Measurements from ENCODE around the gene FIGLA. TPM values are rescaled to one million over a fixed set of nuclear protein-coding genes. Genes with fewer than 3 reads are reported as not detected.

FIGLA gene
- total RNA-seq, 6 experiments from 2014 or later: not detected

DNA sequence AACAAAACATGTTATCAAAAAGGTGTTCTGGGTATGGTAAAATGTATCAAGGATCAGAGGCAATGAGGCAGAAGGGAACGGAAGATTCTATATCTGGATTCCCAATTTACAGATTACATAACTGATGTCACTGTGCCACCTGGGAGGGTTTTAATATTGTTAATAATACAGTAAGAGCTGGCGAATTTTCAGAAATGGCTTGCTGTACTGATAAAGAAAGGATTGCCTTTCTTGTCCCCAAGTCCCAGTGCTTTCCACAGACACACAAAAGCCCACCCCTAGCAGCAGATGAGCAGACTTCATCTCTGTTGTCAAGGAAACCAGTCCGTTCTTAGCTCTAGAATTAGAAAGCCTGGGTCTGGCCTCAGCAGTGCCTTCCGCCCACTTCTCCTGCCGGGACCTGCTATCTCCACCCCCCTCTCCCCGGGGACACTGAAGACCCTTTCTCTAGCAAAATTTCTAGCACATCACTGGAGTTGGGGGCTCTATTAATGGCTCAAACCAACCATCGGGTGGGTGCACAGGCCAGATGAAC lies 56.7 kb downstream of the FIGLA start:
- no peak for DNase-seq
- Mint-ChIP-seq H3K4me1 (ENCODE audit: low read depth) (no peaks in the 10 kb centered on the region), H3K4me3 (no peak overlapping the region), H3K9me3 (no peaks in the 10 kb centered on the region), H3K36me3 (ENCODE audit: low read depth) (no peaks in the 10 kb centered on the region), H3K27ac (no peak overlapping the region), H3K27me3 (ENCODE audit: insufficient read depth) (peaks cover 20% of the 10 kb centered on the region)
- TF ChIP-seq, protein P1, sequence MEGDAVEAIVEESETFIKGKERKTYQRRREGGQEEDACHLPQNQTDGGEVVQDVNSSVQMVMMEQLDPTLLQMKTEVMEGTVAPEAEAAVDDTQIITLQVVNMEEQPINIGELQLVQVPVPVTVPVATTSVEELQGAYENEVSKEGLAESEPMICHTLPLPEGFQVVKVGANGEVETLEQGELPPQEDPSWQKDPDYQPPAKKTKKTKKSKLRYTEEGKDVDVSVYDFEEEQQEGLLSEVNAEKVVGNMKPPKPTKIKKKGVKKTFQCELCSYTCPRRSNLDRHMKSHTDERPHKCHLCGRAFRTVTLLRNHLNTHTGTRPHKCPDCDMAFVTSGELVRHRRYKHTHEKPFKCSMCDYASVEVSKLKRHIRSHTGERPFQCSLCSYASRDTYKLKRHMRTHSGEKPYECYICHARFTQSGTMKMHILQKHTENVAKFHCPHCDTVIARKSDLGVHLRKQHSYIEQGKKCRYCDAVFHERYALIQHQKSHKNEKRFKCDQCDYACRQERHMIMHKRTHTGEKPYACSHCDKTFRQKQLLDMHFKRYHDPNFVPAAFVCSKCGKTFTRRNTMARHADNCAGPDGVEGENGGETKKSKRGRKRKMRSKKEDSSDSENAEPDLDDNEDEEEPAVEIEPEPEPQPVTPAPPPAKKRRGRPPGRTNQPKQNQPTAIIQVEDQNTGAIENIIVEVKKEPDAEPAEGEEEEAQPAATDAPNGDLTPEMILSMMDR (IDR thresholded peaks at IDR 0.05): no peak

- Mint-ChIP-seq H3K9me3 (no peaks in the 10 kb centered on the region), H3K36me3 (ENCODE audit: low read depth) (no peaks in the 10 kb centered on the region), H3K4me3 (no peak overlapping the region), H3K27ac (no peak overlapping the region), H3K27me3 (ENCODE audit: insufficient read depth) (peaks cover 20% of the 10 kb centered on the region), H3K4me1 (ENCODE audit: low read depth) (no peaks in the 10 kb centered on the region; the same call in 1 of the 2 replicates)
- no peak for DNase-seq
- TF ChIP-seq, protein P1 (IDR thresholded peaks at IDR 0.05): no peak
Observed at GRCh38 chr2:70732766-70733645, 57.4 kb downstream of the FIGLA start.

DNA sequence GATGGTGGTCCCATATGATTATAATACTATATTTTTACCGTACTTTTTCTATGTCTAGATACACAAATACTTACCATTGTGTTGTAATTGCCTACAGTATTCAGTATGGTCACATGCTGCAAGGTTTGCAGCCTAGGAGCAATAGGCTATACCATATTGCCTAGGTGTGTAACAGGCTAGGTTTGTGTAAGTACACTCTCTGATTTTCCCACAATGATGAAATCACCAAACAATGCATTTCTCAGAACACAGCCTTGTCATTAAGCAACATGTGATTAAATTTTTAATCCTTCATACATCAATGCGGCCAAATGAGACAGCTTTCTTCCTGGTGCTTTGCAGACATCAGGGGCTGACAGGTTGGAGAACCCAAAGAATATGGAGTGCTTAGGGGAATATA lies 59.7 kb downstream of the FIGLA start:
- Mint-ChIP-seq H3K36me3 (ENCODE audit: low read depth) (no peaks in the 10 kb centered on the region), H3K27ac (no peak overlapping the region), H3K27me3 (ENCODE audit: insufficient read depth) (peaks cover 17% of the 10 kb centered on the region), H3K4me3 (no peak overlapping the region), H3K4me1 (ENCODE audit: low read depth) (peaks cover 7% of the 10 kb centered on the region), H3K9me3 (no peaks in the 10 kb centered on the region)
- DNase-seq: no peak
- TF ChIP-seq, protein P1 (IDR thresholded peaks at IDR 0.05): no peak

DNA sequence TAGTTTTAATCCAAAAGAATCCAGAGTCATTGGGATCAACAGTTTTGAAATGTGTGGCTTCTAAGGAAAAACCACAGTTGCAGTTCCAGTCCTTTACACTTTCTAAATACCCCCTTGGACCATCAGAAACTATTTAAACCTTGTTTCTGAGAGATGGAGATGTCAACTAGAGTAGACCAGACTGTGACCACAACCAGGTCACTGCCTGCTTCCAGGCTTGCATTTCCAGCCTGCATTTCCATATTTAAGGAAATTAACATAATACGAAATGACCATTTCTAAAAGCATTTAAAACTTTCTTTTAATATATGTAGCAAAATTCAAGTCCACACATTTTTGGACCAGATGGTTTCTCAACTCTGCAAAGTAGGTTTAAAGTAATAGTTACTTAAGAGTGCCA lies 60.8 kb downstream of the FIGLA start:
- no peak overlapping the region for H3K27ac Mint-ChIP-seq
- peaks cover 14% of the 10 kb centered on the region for H3K27me3 Mint-ChIP-seq (ENCODE audit: insufficient read depth)
- H3K4me3 Mint-ChIP-seq: no peak overlapping the region
- TF ChIP-seq, protein P1 (IDR thresholded peaks at IDR 0.05): no peak
- DNase-seq: no peak
- no peaks in the 10 kb centered on the region for H3K9me3 Mint-ChIP-seq
- H3K36me3 Mint-ChIP-seq (ENCODE audit: low read depth): no peaks in the 10 kb centered on the region
- peaks cover 7% of the 10 kb centered on the region for H3K4me1 Mint-ChIP-seq (ENCODE audit: low read depth)

DNA sequence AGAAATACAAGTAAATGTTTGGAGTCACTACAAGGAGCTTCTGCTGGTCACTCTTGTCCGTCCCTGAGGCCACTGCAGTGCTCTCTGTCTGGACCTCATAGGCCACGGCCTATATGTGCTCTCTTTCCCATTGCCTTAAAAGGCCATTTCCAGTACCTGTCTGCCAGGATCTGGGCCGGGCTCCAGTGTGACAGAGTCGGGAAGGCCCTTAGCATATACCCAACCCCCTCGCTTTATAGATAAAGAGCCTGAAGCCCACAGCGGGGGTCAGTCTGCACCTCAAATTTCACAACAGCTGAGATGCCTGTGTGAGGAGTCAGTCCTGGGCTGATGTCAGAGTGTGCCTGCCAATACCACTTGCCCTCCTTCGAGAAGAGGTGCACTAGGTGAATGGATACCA lies 62.3 kb downstream of the FIGLA start:
- TF ChIP-seq, protein P1 (IDR thresholded peaks at IDR 0.05): no peak
- no peak overlapping the region for H3K4me3 Mint-ChIP-seq
- H3K27me3 Mint-ChIP-seq (ENCODE audit: insufficient read depth): peaks cover 14% of the 10 kb centered on the region
- H3K36me3 Mint-ChIP-seq (ENCODE audit: low read depth): no peaks in the 10 kb centered on the region
- peaks cover 7% of the 10 kb centered on the region for H3K4me1 Mint-ChIP-seq (ENCODE audit: low read depth)
- no peak for DNase-seq
- no peaks in the 10 kb centered on the region for H3K9me3 Mint-ChIP-seq
- H3K27ac Mint-ChIP-seq: no peak overlapping the region

Other genes starting within 250 kb of the FIGLA start
- gene TGFA, start 236.8 kb downstream of the FIGLA start, total RNA-seq (2021; fragmentation: NEBNext Ultra II Directional; extraction: Animal tissue kit (Norgen Biotek cat#: 25700)): under 1 TPM in 3 of 6 experiments, not detected in 3; 0.05 to 0.38 (median 0.26) TPM
- not detected for gene ADD2, start 22.4 kb downstream of the FIGLA start, total RNA-seq (2021; fragmentation: NEBNext Ultra II Directional; extraction: Animal tissue kit (Norgen Biotek cat#: 25700))
- not detected for gene CLEC4F, start 30.0 kb upstream of the FIGLA start, total RNA-seq (2021; fragmentation: NEBNext Ultra II Directional; extraction: Animal tissue kit (Norgen Biotek cat#: 25700))
- gene CD207, start 45.2 kb upstream of the FIGLA start, total RNA-seq (2021; fragmentation: NEBNext Ultra II Directional; extraction: Animal tissue kit (Norgen Biotek cat#: 25700)): not detected
- 1 to 10 TPM; 1.1 to 2.8 (median 1.4) TPM for gene VAX2, start 109.9 kb upstream of the FIGLA start, total RNA-seq (2021; fragmentation: NEBNext Ultra II Directional; extraction: Animal tissue kit (Norgen Biotek cat#: 25700))
- under 1 TPM in 3 of 6 experiments, not detected in 3; 0.22 to 0.66 (median 0.57) TPM for gene ATP6V1B1, start 145.3 kb upstream of the FIGLA start, total RNA-seq (2021; fragmentation: NEBNext Ultra II Directional; extraction: Animal tissue kit (Norgen Biotek cat#: 25700))
- gene ANKRD53, start 188.0 kb upstream of the FIGLA start, total RNA-seq (2021; fragmentation: NEBNext Ultra II Directional; extraction: Animal tissue kit (Norgen Biotek cat#: 25700)): 1 to 10 TPM in 3 of 6 experiments, under 1 TPM in 3; 0.64 to 1.1 (median 0.85) TPM
- gene TEX261, start 204.2 kb upstream of the FIGLA start, total RNA-seq (2021; fragmentation: NEBNext Ultra II Directional; extraction: Animal tissue kit (Norgen Biotek cat#: 25700)): 100 to 1,000 TPM in 3 of 6 experiments, 10 to 100 TPM in 3; 91.6 to 129 (median 103) TPM

Measured in HFFc6 (cell line).